22Rv1 (cell line): Measurements from ENCODE around the gene OLFML2B.

Experiments used
- ZFX ChIP-seq: fragments of 450-650 bp; IDR thresholded peaks from 2 replicates; pipeline ENCODE4 v1.6.1; 2017; ENCODE audit warnings: antibody characterized with exemption, borderline replicate concordance
- TF ChIP-seq, protein P1 (sequence below): fragments of 450-650 bp; IDR thresholded peaks from 2 replicates; pipeline ENCODE4 v1.5.1; 2017; ENCODE audit warnings: mild to moderate bottlenecking

DNA sequence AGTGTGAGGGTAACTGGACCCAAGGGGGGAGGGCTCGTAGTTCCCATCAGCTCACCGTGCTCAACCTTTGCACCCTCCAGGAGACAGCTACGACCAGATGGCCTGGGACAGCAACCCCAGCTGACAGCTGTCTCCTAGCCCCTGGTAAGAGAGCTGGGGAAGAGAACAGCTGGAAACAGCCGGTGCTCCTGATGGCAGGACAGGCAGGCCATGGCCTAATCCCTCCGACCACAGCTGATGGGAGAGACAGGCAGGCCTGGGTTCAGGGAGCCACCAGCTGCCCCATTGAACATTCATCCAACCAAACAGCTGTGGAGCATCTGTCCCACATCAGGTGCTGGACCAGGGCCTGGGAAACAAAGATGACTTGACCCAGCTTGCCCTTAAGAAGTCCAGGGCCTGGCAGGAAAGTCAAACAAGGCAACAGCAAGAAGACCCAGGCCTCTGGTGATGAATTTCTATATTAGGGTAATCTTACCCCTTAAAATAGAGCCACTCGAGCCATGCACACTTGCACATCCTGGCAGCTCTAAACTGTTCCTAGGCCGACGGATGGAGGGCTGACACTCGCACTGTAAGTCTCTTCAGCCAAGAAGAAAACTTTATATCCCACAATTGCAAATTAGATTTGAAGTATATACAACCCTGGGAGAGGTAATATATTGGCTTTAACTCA, 12.2 kb downstream of the OLFML2B start:
- TF ChIP-seq, protein P1, sequence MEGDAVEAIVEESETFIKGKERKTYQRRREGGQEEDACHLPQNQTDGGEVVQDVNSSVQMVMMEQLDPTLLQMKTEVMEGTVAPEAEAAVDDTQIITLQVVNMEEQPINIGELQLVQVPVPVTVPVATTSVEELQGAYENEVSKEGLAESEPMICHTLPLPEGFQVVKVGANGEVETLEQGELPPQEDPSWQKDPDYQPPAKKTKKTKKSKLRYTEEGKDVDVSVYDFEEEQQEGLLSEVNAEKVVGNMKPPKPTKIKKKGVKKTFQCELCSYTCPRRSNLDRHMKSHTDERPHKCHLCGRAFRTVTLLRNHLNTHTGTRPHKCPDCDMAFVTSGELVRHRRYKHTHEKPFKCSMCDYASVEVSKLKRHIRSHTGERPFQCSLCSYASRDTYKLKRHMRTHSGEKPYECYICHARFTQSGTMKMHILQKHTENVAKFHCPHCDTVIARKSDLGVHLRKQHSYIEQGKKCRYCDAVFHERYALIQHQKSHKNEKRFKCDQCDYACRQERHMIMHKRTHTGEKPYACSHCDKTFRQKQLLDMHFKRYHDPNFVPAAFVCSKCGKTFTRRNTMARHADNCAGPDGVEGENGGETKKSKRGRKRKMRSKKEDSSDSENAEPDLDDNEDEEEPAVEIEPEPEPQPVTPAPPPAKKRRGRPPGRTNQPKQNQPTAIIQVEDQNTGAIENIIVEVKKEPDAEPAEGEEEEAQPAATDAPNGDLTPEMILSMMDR, result no peak
- TF ChIP-seq ZFX, result no peak
